ENCODE measurements around the gene C1orf146. TPM values are rescaled to one million over a fixed set of nuclear protein-coding genes. Genes with fewer than 3 reads are reported as not detected.
"Not testable (repeated sequence)": the region's sequence is repeated elsewhere in the genome, so short reads cannot be mapped to it uniquely, and the experiment has no call there.

C1orf146 gene
- total and polyA plus RNA-seq, 4 donors: not detected

- intact Hi-C loops (cut with DNase I): no loop called here
- no peaks in the 10 kb centered on the region for H3K9me3 ChIP-seq (ENCODE audit: control insufficient read depth, low read length)
- 73 to 85% methylated on average over 2 of the region's 2 CpGs for WGBS, 2 donors
- no peak overlapping the region for H3K27ac ChIP-seq (ENCODE audit: low read depth in 1 of 2, low read length in 2 of 2)
- DNase-seq (no peak), ATAC-seq (ENCODE audit: low FRiP score) (no peak)
- no peak overlapping the region for H3K4me3 ChIP-seq (ENCODE audit: low read length in 2 of 2)
- no peaks in the 10 kb centered on the region for H3K36me3 ChIP-seq (ENCODE audit: control insufficient read depth in 1 of 2, insufficient read depth in 2 of 2, low read length in 1 of 2)
- no peaks in the 10 kb centered on the region for H3K4me1 ChIP-seq (ENCODE audit: control insufficient read depth in 1 of 2, insufficient read depth in 2 of 2, low read length in 2 of 2)
- H3K27me3 ChIP-seq (ENCODE audit: control insufficient read depth in 1 of 2, insufficient read depth in 2 of 2, low read length in 1 of 2): no peaks in the 10 kb centered on the region
These were observed 22.3 kb downstream of the C1orf146 start for GRCh38 chr1:92240034-92240433.

GRCh38 chr1:92244376-92244775 lies 26.7 kb downstream of the C1orf146 start:
- WGBS, 2 donors: 90 to 93% methylated on average over 1 of the region's 1 CpG
- Histone ChIP-seq H3K4me3 (ENCODE audit: low read length in 2 of 2) (no peak overlapping the region), H3K9me3 (ENCODE audit: control insufficient read depth, low read length) (no peaks in the 10 kb centered on the region), H3K27ac (ENCODE audit: low read depth in 1 of 2, low read length in 2 of 2) (no peak overlapping the region), H3K36me3 (ENCODE audit: control insufficient read depth in 1 of 2, insufficient read depth in 2 of 2, low read length in 1 of 2) (peaks cover 0 to 6% of the 10 kb centered on the region in 2 donors), H3K4me1 (ENCODE audit: control insufficient read depth in 1 of 2, insufficient read depth in 2 of 2, low read length in 2 of 2) (no peaks in the 10 kb centered on the region), H3K27me3 (ENCODE audit: control insufficient read depth in 1 of 2, insufficient read depth in 2 of 2, low read length in 1 of 2) (no peaks in the 10 kb centered on the region)
- no peak for ATAC-seq (ENCODE audit: low FRiP score)
- intact Hi-C loops (cut with DNase I): no loop called here
- DNase-seq: no peak

- 79 to 86% methylated on average over 3 of the region's 3 CpGs for WGBS, 2 donors
- ATAC-seq (ENCODE audit: low FRiP score); H3K36me3 ChIP-seq (ENCODE audit: control insufficient read depth in 1 of 2, insufficient read depth in 2 of 2, low read length in 1 of 2); H3K4me1 ChIP-seq (ENCODE audit: control insufficient read depth in 1 of 2, insufficient read depth in 2 of 2, low read length in 2 of 2); H3K9me3 ChIP-seq (ENCODE audit: control insufficient read depth, low read length); H3K4me3 ChIP-seq (ENCODE audit: low read length in 2 of 2); H3K27ac ChIP-seq (ENCODE audit: low read depth in 1 of 2, low read length in 2 of 2); DNase-seq; intact Hi-C loops (cut with DNase I); H3K27me3 ChIP-seq (ENCODE audit: control insufficient read depth in 1 of 2, insufficient read depth in 2 of 2, low read length in 1 of 2): not testable (repeated sequence)
These were observed 37.0 kb downstream of the C1orf146 start for GRCh38 chr1:92254714-92255113.

GRCh38 chr1:92259350-92259749 lies 41.6 kb downstream of the C1orf146 start:
- Histone ChIP-seq H3K4me1 (ENCODE audit: control insufficient read depth in 1 of 2, insufficient read depth in 2 of 2, low read length in 2 of 2) (no peaks in the 10 kb centered on the region), H3K27ac (ENCODE audit: low read depth in 1 of 2, low read length in 2 of 2) (no peak overlapping the region), H3K4me3 (ENCODE audit: low read length in 2 of 2) (no peak overlapping the region), H3K9me3 (ENCODE audit: control insufficient read depth, low read length) (no peaks in the 10 kb centered on the region), H3K27me3 (ENCODE audit: control insufficient read depth in 1 of 2, insufficient read depth in 2 of 2, low read length in 1 of 2) (no peaks in the 10 kb centered on the region), H3K36me3 (ENCODE audit: control insufficient read depth in 1 of 2, insufficient read depth in 2 of 2, low read length in 1 of 2) (peaks cover 0 to under 1% of the 10 kb centered on the region in 2 donors)
- intact Hi-C loops (cut with DNase I): no loop called here
- WGBS, 2 donors: 85 to 88% methylated on average over 1 of the region's 1 CpG
- no peak for DNase-seq
- ATAC-seq (ENCODE audit: low FRiP score): no peak

- intact Hi-C loops (cut with DNase I): no loop called here
- DNase-seq (no peak), ATAC-seq (ENCODE audit: low FRiP score) (no peak)
- no peaks in the 10 kb centered on the region for H3K27me3 ChIP-seq (ENCODE audit: control insufficient read depth in 1 of 2, insufficient read depth in 2 of 2, low read length in 1 of 2)
- no peaks in the 10 kb centered on the region for H3K4me1 ChIP-seq (ENCODE audit: control insufficient read depth in 1 of 2, insufficient read depth in 2 of 2, low read length in 2 of 2)
- H3K27ac ChIP-seq (ENCODE audit: low read depth in 1 of 2, low read length in 2 of 2): no peak overlapping the region
- no peaks in the 10 kb centered on the region for H3K36me3 ChIP-seq (ENCODE audit: control insufficient read depth in 1 of 2, insufficient read depth in 2 of 2, low read length in 1 of 2)
- no peak overlapping the region for H3K4me3 ChIP-seq (ENCODE audit: low read length in 2 of 2)
- no peaks in the 10 kb centered on the region for H3K9me3 ChIP-seq (ENCODE audit: control insufficient read depth, low read length)
- 62 to 68% methylated on average over 3 of the region's 3 CpGs for WGBS, 2 donors
These were observed 44.8 kb downstream of the C1orf146 start for GRCh38 chr1:92262516-92262915.

GRCh38 chr1:92273039-92273438 lies 55.3 kb downstream of the C1orf146 start:
- 58 to 65% methylated on average over 1 of the region's 1 CpG for WGBS, 2 donors
- H3K4me3 ChIP-seq (ENCODE audit: low read length in 2 of 2): no peak overlapping the region
- H3K36me3 ChIP-seq (ENCODE audit: control insufficient read depth in 1 of 2, insufficient read depth in 2 of 2, low read length in 1 of 2): peaks cover 1 to 5% of the 10 kb centered on the region in 2 donors

GRCh38 chr1:92274939-92275338 lies 57.2 kb downstream of the C1orf146 start:
- intact Hi-C loops (cut with DNase I): no loop called here
- H3K4me3 ChIP-seq (ENCODE audit: low read length in 2 of 2): no peak overlapping the region
- H3K27ac ChIP-seq (ENCODE audit: low read depth in 1 of 2, low read length in 2 of 2): no peak overlapping the region
- DNase-seq (no peak), ATAC-seq (ENCODE audit: low FRiP score) (no peak)
- no peaks in the 10 kb centered on the region for H3K27me3 ChIP-seq (ENCODE audit: control insufficient read depth in 1 of 2, insufficient read depth in 2 of 2, low read length in 1 of 2)
- H3K9me3 ChIP-seq (ENCODE audit: control insufficient read depth, low read length): no peaks in the 10 kb centered on the region
- peaks cover 5 to 7% of the 10 kb centered on the region in 2 donors for H3K36me3 ChIP-seq (ENCODE audit: control insufficient read depth in 1 of 2, insufficient read depth in 2 of 2, low read length in 1 of 2)
- WGBS, 2 donors: 93 to 95% methylated on average over 1 of the region's 1 CpG
- no peaks in the 10 kb centered on the region for H3K4me1 ChIP-seq (ENCODE audit: control insufficient read depth in 1 of 2, insufficient read depth in 2 of 2, low read length in 2 of 2)

More at GRCh38 chr1:92273039-92273438, 55.3 kb downstream of the C1orf146 start:
- ATAC-seq (ENCODE audit: low FRiP score): no peak
- intact Hi-C loops (cut with DNase I): no loop called here
- no peaks in the 10 kb centered on the region for H3K4me1 ChIP-seq (ENCODE audit: control insufficient read depth in 1 of 2, insufficient read depth in 2 of 2, low read length in 2 of 2)
- no peaks in the 10 kb centered on the region for H3K27me3 ChIP-seq (ENCODE audit: control insufficient read depth in 1 of 2, insufficient read depth in 2 of 2, low read length in 1 of 2)
- no peak for DNase-seq
- no peak overlapping the region for H3K27ac ChIP-seq (ENCODE audit: low read depth in 1 of 2, low read length in 2 of 2)
- no peaks in the 10 kb centered on the region for H3K9me3 ChIP-seq (ENCODE audit: control insufficient read depth, low read length)

- 97 to 98% methylated on average over 3 of the region's 3 CpGs for WGBS, 2 donors
- no peaks in the 10 kb centered on the region for H3K9me3 ChIP-seq (ENCODE audit: control insufficient read depth, low read length)
- no peak for DNase-seq
- H3K4me1 ChIP-seq (ENCODE audit: control insufficient read depth in 1 of 2, insufficient read depth in 2 of 2, low read length in 2 of 2): no peaks in the 10 kb centered on the region
- intact Hi-C loops (cut with DNase I): no loop called here
- no peak overlapping the region for H3K4me3 ChIP-seq (ENCODE audit: low read length in 2 of 2)
- ATAC-seq (ENCODE audit: low FRiP score): no peak
- peaks cover 5 to 7% of the 10 kb centered on the region in 2 donors for H3K36me3 ChIP-seq (ENCODE audit: control insufficient read depth in 1 of 2, insufficient read depth in 2 of 2, low read length in 1 of 2)
- no peaks in the 10 kb centered on the region for H3K27me3 ChIP-seq (ENCODE audit: control insufficient read depth in 1 of 2, insufficient read depth in 2 of 2, low read length in 1 of 2)
- H3K27ac ChIP-seq (ENCODE audit: low read depth in 1 of 2, low read length in 2 of 2): no peak overlapping the region
These were observed 58.4 kb downstream of the C1orf146 start for GRCh38 chr1:92276082-92276481.

- 96% methylated on average over 4 of the region's 4 CpGs for WGBS, 2 donors
- H3K9me3 ChIP-seq (ENCODE audit: control insufficient read depth, low read length): no peaks in the 10 kb centered on the region
- intact Hi-C loops (cut with DNase I): no loop called here
- peaks cover 5 to 7% of the 10 kb centered on the region in 2 donors for H3K36me3 ChIP-seq (ENCODE audit: control insufficient read depth in 1 of 2, insufficient read depth in 2 of 2, low read length in 1 of 2)
- ATAC-seq (ENCODE audit: low FRiP score) (no peak), DNase-seq (no peak)
- H3K4me3 ChIP-seq (ENCODE audit: low read length in 2 of 2): no peak overlapping the region
- no peaks in the 10 kb centered on the region for H3K27me3 ChIP-seq (ENCODE audit: control insufficient read depth in 1 of 2, insufficient read depth in 2 of 2, low read length in 1 of 2)
- H3K4me1 ChIP-seq (ENCODE audit: control insufficient read depth in 1 of 2, insufficient read depth in 2 of 2, low read length in 2 of 2): no peaks in the 10 kb centered on the region
- H3K27ac ChIP-seq (ENCODE audit: low read depth in 1 of 2, low read length in 2 of 2): no peak overlapping the region
These were observed 59.5 kb downstream of the C1orf146 start for GRCh38 chr1:92277105-92277723.
